GM21529 (cell line): ENCODE data around the gene IL2RG.

ENCODE experiments used
- ATAC-seq: cut with Tn5 transposase; IDR thresholded peaks from one replicate; pipeline ENCODE4 v1.9.1; 2021; ENCODE audit not compliant: unreplicated experiment

IL2RG gene

DNA sequence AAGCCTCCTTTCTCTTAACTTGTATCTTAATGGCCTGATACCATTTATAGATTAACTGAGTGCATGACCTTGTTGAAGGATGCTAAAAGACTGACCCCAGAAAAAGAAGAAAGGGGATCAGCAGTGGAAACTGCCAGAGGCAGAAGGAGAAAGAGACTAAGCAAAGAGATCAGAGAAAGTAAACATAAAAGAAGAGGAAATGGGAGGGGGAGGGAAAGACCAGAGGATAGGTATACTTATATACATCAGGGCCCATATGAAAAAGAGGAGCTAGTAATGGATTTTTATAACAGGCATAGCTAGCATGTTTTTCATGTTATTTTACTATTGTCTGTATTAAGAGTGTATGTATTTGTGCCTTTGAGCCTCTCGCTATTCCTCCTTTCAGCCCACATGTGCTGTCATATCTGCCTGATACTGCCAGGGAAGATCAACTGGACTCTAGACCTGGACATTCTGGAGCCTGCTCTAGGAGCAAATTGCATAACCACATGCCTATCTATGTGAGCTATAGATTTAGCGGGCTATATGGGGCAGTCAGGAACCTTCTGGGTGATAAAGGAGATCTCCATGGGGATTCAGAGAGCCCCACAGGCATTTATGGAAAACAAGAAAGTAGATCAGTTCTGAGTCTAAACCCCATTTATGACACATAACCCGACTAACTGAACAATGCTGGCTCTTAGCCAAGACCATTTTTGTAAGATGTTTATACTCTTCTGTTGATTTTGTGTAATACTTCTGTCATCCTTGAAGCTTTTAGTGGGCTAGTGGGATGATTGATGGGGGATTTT is 29.9 kb downstream of the IL2RG start:
- ATAC-seq = no peak

DNA sequence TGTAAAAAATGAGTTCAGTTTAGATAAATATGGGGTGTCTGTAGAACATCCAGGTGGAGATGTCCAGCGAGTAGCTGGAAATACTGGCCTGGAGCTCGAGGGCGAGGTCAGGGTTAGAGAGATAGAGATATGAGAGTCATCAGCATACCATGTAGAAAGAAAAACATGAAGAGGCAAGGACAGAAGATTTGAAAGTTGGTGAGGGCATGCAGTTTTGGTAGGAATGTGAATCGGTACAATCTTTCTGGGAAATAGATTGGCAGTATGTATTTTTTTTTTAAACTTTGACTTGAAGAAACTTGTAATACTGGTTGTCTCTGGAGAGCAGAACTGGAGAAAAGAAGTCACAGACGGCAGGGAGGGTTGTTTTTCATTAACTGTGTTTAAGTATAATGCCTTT is 40.8 kb downstream of the IL2RG start:
- ATAC-seq = no peak

DNA sequence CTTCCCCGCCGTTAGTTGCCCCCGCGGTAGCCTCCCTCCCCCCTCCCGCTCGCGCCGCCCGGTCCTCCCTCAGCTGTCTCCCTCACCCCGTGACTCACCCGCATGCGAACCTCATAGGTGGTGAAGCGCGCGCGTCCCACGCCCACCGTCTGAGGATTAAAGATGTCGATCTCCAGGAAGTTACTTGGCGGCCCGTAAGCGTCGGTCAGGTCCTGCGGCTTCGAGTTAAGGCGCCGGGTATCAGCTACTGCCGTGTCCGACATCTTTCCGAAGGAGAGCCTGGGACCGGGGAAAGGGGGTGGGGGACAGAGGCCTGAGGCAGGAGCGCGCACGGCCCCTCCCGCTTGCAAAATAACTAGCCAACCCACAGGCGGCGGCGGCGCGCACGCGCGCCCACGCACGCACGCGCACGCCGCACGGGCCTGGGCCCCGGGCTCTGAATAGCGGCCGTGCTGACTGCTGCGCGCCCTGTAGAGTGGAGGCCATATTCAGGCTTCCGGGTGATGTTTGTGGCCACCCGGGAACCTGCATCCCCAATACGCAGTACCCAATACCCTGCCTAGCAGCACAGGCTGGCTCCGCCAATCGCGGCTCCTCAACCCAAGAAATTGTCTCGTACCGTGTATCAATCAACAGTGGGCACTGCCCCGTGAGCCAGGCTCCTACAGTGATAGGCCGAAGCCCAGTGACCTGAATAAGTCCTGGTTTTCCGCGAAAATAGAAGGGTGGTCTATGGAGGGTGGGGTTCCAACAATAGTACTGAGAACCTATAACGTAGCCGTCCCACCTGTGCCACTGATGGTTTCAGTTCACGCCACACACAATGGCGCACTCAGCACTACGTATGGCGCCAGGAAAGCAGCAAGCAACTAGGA is 43.1 kb downstream of the IL2RG start, which contains the start of gene SNX12:
Gene SNX12 (minus strand): TSS at position 291 of the 875 bp plus-strand sequence. CDS start 28 bp downstream, at position 263.
- ATAC-seq = peak; percentile 96

DNA sequence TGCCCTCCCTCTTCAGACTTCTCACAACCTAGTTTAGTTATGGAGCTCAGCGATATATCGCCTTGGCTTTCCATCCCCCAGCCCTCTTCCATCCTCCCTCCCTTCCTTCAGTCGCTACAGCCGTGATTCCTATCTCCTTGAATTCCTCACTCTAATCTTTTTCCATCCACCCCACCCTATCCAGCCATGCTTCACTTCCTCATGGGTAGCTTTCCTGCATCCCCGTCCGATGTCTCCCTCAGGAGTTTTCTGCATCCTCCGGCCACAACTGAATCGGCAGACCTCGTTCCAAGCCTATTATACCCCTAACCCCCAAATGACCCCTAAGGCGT is 43.7 kb downstream of the IL2RG start:
- ATAC-seq = no peak

DNA sequence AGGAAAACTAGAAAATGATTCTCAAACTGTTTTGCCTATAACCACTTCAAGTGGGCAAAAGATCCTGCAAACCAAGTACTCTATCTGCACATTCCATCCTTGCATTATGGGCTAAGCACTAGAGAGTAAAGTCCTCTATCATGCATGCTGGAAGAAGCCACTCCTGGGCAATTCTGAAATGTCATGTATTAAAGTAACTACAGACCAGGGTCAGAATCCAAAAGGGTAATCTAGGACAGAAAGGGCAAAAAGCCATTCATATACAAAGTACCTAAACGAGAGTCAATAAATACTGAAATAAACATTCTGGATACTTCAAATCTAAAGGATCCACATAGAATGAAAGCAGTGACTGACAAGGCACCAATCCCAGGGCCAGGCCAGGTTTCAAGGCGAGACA is 44.3 kb downstream of the IL2RG start:
- no peak for ATAC-seq

GRCh38 chrX:71060127-71060526 is 51.2 kb downstream of the IL2RG start:
- ATAC-seq = no peak

DNA sequence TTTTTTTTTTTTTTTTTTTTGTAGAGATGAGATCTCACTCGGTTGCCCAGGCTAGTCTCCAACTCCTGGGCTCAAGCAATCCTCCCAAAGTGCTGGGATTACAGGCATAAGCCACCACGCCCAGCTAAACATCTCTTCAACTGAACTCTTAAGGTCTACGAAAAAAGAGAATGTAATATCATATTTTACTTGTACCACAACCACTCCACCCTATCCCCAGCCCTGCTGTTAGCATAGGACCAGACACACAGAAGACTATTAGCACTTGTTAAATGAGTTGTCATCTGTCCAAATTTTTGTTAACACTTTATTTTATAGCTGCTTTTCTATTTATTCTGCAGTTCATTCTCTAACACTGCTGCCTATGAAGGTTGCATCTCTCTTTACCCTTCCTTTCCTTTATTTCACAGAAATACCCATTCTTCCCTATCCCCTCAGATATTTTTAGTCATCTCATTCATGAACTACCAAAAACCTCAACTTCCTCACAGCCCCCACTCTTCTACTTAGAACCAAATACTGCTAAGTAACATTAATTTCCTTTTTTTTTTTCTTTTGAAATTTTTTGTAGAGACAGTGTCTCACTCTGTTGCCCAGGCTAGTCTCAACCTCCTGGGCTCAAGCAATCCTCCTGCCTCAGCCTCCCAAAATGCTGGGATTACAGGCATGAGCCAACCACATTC is 53.4 kb downstream of the IL2RG start:
- no peak for ATAC-seq
